ENCODE measurements around the gene CD1D. TPM values are rescaled to one million over a fixed set of nuclear protein-coding genes. Genes with fewer than 3 reads are reported as not detected.
A peak's percentile ranks its signal among the peaks of the same experiment; 100 is the strongest.

CD1D gene
- total RNA-seq, 1 donor, result not detected

DNA sequence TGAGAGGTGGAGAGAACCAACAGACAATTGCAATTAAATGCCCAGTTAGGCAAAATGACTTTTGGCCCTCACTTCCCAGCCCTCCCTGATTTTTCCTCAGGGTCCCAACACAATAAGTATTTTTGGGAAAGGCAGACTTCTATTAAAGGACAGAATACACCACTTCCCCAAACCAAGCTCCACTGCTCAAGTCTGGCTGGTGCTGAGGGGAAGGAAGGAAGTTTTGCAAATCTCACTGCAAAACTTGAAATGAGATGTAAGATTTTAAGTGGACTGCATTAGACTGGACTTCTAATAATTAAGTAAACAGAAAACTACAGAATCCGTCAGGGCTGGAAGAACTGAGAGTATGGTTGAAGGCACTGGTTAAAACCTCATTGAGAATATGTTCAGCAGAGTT is 32.2 kb upstream of the CD1D start:
- H3K4me1 ChIP-seq (ENCODE audit: insufficient read depth, low read length), result peaks cover 13% of the 10 kb centered on the region
- no peak overlapping the region for H3K4me3 ChIP-seq (ENCODE audit: insufficient read depth, low read length)
- no peaks in the 10 kb centered on the region for H3K9me3 ChIP-seq (ENCODE audit: low read depth, low read length)
- H3K79me2 ChIP-seq (ENCODE audit: insufficient read depth, low read length), result no peaks in the 10 kb centered on the region
- no peak overlapping the region for H3K4me2 ChIP-seq (ENCODE audit: insufficient read depth, low read length)
- H2AFZ ChIP-seq (ENCODE audit: low read length), result peak overlapping the region; percentile 100
- no peak for DNase-seq (ENCODE audit: insufficient read length, low spot score, missing footprints)
- no peaks in the 10 kb centered on the region for H3K36me3 ChIP-seq (ENCODE audit: insufficient read depth, low read length)
- TF ChIP-seq, protein P1, sequence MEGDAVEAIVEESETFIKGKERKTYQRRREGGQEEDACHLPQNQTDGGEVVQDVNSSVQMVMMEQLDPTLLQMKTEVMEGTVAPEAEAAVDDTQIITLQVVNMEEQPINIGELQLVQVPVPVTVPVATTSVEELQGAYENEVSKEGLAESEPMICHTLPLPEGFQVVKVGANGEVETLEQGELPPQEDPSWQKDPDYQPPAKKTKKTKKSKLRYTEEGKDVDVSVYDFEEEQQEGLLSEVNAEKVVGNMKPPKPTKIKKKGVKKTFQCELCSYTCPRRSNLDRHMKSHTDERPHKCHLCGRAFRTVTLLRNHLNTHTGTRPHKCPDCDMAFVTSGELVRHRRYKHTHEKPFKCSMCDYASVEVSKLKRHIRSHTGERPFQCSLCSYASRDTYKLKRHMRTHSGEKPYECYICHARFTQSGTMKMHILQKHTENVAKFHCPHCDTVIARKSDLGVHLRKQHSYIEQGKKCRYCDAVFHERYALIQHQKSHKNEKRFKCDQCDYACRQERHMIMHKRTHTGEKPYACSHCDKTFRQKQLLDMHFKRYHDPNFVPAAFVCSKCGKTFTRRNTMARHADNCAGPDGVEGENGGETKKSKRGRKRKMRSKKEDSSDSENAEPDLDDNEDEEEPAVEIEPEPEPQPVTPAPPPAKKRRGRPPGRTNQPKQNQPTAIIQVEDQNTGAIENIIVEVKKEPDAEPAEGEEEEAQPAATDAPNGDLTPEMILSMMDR (IDR thresholded peaks at IDR 0.05; ENCODE audit: extremely low read depth, low read depth, low read length), result no peak
- peaks cover under 1% of the 10 kb centered on the region for H3K27me3 ChIP-seq (ENCODE audit: insufficient read depth, low read length)
- no peak overlapping the region for H3K27ac ChIP-seq (ENCODE audit: low read depth, low read length)
- no peaks in the 10 kb centered on the region for H4K20me1 ChIP-seq (ENCODE audit: insufficient read depth, low read length)

DNA sequence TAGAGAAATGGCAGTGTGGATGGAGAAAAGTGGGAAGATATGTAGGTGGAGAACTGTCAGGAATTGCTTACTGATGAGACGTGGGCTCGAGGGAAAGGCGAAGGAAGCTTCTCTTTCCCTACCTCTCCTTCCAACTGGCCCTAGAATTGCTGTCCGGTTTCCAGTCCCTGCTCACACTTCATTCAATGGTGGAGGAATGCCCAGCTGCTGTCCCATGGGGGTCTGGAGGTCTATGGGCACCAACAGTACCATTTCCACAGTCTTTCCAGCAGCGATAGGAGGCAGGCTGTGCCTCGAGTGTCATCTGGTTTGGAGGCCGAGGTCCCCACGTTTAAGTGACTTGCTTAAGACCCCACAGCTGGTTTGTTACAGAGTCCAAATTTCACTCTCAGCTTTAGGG is 31.5 kb upstream of the CD1D start:
- Histone ChIP-seq H4K20me1 (ENCODE audit: insufficient read depth, low read length) (no peaks in the 10 kb centered on the region), H3K4me2 (ENCODE audit: insufficient read depth, low read length) (peak overlapping the region; percentile 96), H3K4me3 (ENCODE audit: insufficient read depth, low read length) (peak overlapping the region; percentile 76), H2AFZ (ENCODE audit: low read length) (peak overlapping the region; percentile 100), H3K9me3 (ENCODE audit: low read depth, low read length) (no peaks in the 10 kb centered on the region), H3K27me3 (ENCODE audit: insufficient read depth, low read length) (peaks cover 3% of the 10 kb centered on the region), H3K4me1 (ENCODE audit: insufficient read depth, low read length) (peaks cover 13% of the 10 kb centered on the region), H3K27ac (ENCODE audit: low read depth, low read length) (peak overlapping the region; percentile 71), H3K36me3 (ENCODE audit: insufficient read depth, low read length) (no peaks in the 10 kb centered on the region), H3K79me2 (ENCODE audit: insufficient read depth, low read length) (no peaks in the 10 kb centered on the region)
- DNase-seq (ENCODE audit: insufficient read length, low spot score, missing footprints), result no peak
- TF ChIP-seq, protein P1 (IDR thresholded peaks at IDR 0.05; ENCODE audit: extremely low read depth, low read depth, low read length), result no peak

DNA sequence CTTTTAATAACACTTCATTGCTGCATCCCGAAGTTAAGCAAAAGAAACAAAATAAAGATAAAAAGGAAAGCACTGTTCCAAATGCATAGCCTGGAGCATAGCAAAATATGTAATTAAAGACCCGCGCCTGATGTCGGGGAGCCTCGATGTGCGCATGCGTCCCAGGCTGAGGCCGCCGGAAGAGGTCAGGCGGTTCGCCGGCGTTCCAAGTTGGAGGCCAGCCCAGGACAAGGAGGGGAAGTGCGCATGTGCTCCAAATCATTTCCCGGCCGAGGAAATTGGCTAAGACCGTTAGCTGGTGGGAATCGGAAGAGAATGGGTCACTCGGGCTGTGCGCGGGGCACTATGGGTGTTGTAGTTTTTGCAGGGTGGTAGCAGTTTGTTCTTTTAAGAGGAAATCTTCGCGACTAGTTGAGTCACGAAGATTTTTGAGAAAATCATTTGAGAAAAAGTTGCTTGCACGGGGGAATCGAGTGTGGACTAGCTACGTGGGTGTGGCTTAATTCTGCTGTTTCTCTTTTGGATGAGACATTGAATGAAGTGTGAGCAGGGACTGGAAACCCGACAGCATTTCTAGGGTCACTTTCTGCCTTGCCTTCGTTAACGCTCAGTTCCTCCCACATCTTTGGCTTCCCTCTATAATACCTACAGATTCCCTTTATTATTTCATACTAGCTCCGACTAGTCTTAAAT is 31.0 kb upstream of the CD1D start:
- H3K36me3 ChIP-seq (ENCODE audit: insufficient read depth, low read length), result no peaks in the 10 kb centered on the region
- H3K4me1 ChIP-seq (ENCODE audit: insufficient read depth, low read length), result peaks cover 13% of the 10 kb centered on the region
- H3K27me3 ChIP-seq (ENCODE audit: insufficient read depth, low read length), result peaks cover 3% of the 10 kb centered on the region
- peak overlapping the region; percentile 100 for H2AFZ ChIP-seq (ENCODE audit: low read length)
- peak overlapping the region; percentile 96 for H3K4me2 ChIP-seq (ENCODE audit: insufficient read depth, low read length)
- no peaks in the 10 kb centered on the region for H4K20me1 ChIP-seq (ENCODE audit: insufficient read depth, low read length)
- peak overlapping the region; percentile 71 for H3K27ac ChIP-seq (ENCODE audit: low read depth, low read length)
- H3K79me2 ChIP-seq (ENCODE audit: insufficient read depth, low read length), result no peaks in the 10 kb centered on the region
- peak overlapping the region; percentile 76 for H3K4me3 ChIP-seq (ENCODE audit: insufficient read depth, low read length)
- DNase-seq (ENCODE audit: insufficient read length, low spot score, missing footprints), result peak; percentile 95
- TF ChIP-seq, protein P1 (IDR thresholded peaks at IDR 0.05; ENCODE audit: extremely low read depth, low read depth, low read length), result no peak
- H3K9me3 ChIP-seq (ENCODE audit: low read depth, low read length), result no peaks in the 10 kb centered on the region

DNA sequence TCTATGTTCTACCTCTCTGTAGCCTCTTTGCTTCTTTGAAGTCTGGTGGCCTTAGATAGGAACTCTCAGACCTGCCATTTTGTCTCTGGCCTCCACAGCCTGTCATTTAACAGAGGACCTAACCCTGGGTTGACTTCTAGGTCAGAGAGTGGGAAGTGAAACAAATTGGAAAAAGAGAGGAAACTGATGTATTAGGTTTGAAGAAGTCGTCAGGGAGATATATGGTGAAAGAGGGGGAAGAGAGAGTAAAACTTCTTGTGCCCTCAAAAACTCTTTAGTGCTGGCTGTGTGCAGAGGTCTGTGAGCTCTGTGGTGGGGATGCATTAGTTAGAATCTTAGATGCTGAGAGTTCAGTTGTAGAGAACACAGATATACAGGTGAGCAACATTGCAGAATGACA is 30.2 kb upstream of the CD1D start:
- no peak overlapping the region for H3K4me2 ChIP-seq (ENCODE audit: insufficient read depth, low read length)

More for the DNA sequence above, 30.2 kb upstream of the CD1D start:
- Histone ChIP-seq H4K20me1 (ENCODE audit: insufficient read depth, low read length) (no peaks in the 10 kb centered on the region), H3K9me3 (ENCODE audit: low read depth, low read length) (no peaks in the 10 kb centered on the region), H3K4me3 (ENCODE audit: insufficient read depth, low read length) (no peak overlapping the region), H2AFZ (ENCODE audit: low read length) (peak overlapping the region; percentile 97), H3K36me3 (ENCODE audit: insufficient read depth, low read length) (no peaks in the 10 kb centered on the region), H3K4me1 (ENCODE audit: insufficient read depth, low read length) (peaks cover 13% of the 10 kb centered on the region), H3K27me3 (ENCODE audit: insufficient read depth, low read length) (peaks cover 3% of the 10 kb centered on the region), H3K27ac (ENCODE audit: low read depth, low read length) (no peak overlapping the region), H3K79me2 (ENCODE audit: insufficient read depth, low read length) (no peaks in the 10 kb centered on the region)
- TF ChIP-seq, protein P1 (IDR thresholded peaks at IDR 0.05; ENCODE audit: extremely low read depth, low read depth, low read length), result no peak
- DNase-seq (ENCODE audit: insufficient read length, low spot score, missing footprints), result no peak
